Muscle of leg (tissue), 16 donors: ENCODE data around the gene FAM124B. TPM values are rescaled to one million over a fixed set of nuclear protein-coding genes. Genes with fewer than 3 reads are reported as not detected.

Source experiments
- DNase-seq: peaks from one replicate; pipeline ENCODE4 v3.0.0; 2013
- H3K27ac ChIP-seq: one replicate; pipeline ENCODE4 v1.5.1; 2013; ENCODE audit warnings: mild to moderate bottlenecking, low read length, control low read depth
- H3K27me3 ChIP-seq: one replicate; pipeline ENCODE4 v1.6.1; 2013; ENCODE audit warnings: low read length; ENCODE audit not compliant: control insufficient read depth, insufficient read depth
- H3K36me3 ChIP-seq: one replicate; pipeline ENCODE4 v1.6.1; 2013; ENCODE audit warnings: low read length; ENCODE audit not compliant: control insufficient read depth, insufficient read depth
- H3K4me1 ChIP-seq: one replicate; pipeline ENCODE4 v1.6.1; 2013; ENCODE audit warnings: low read length; ENCODE audit not compliant: control insufficient read depth, insufficient read depth
- H3K4me3 ChIP-seq: one replicate; pipeline ENCODE4 v1.5.1; 2013; ENCODE audit warnings: low read length, control low read depth
- H3K9me3 ChIP-seq: replicated peaks from 2 replicates; pipeline ENCODE4 v1.6.1; 2013; ENCODE audit warnings: low read depth, low read length; ENCODE audit not compliant: control insufficient read depth
- whole genome bisulfite sequencing: methylation state at CpG from one replicate; pipeline ENCODE4 v1.1.5; 2013; ENCODE audit warnings: missing lambda C conversion rate; ENCODE audit not compliant: insufficient coverage; 5-methylcytosine and 5-hydroxymethylcytosine counted together
- long read RNA-seq, 11 donors: transcript quantifications; one replicate each; lab custom pipeline, GENCODE V29; 2026
- polyA plus RNA-seq, 8 donors: library from polyadenylated mRNA; unstranded; fragments of 120-200 nt; gene quantifications; one replicate each; pipeline versions ENCODE4 v1.2.1 to v1.2.3, GENCODE V29; 2013; ENCODE audit warnings: inconsistent platforms in 1 of 8, low replicate concordance in 1 of 8; ENCODE audit not compliant: insufficient read length in 8 of 8, insufficient read depth in 1 of 8
- total RNA-seq: library from RNA; stranded (reverse); fragments of 120-200 nt; gene quantifications from one replicate; pipeline ENCODE4 v1.2.4, GENCODE V29; 2013

FAM124B gene
- 8.8 TPM for total RNA-seq
- 10 to 100 TPM in 1 of 8 donors, 1 to 10 TPM in 7; 6.8 to 10.0 (median 7.4) TPM for polyA plus RNA-seq
- long read RNA-seq, donor 1, partial matches to known transcripts: 0 of 1 reads
- long read RNA-seq, donor 1, other reads (novel, unspliced or antisense): 0 of 1 reads
- long read RNA-seq, donor 2: 0 reads
- long read RNA-seq, donor 3, transcript FAM124B-203 (2 exons, 2,509 nt): major isoform, 6 of 9 reads
- long read RNA-seq, donor 3, partial matches to known transcripts: 0 of 9 reads
- long read RNA-seq, donor 3, other reads (novel, unspliced or antisense): 0 of 9 reads
- long read RNA-seq, donor 4, partial matches to known transcripts: 0 of 2 reads
- long read RNA-seq, donor 4, other reads (novel, unspliced or antisense): 0 of 2 reads
- long read RNA-seq, donor 5, partial matches to known transcripts: 0 of 4 reads
- long read RNA-seq, donor 5, other reads (novel, unspliced or antisense): 0 of 4 reads
- long read RNA-seq, donor 6, partial matches to known transcripts: 0 of 4 reads
- long read RNA-seq, donor 6, other reads (novel, unspliced or antisense): 0 of 4 reads
- long read RNA-seq, donor 7, partial matches to known transcripts: 0 of 2 reads
- long read RNA-seq, donor 7, other reads (novel, unspliced or antisense): 0 of 2 reads
- long read RNA-seq, donor 8, transcript FAM124B-203 (2 exons, 2,509 nt): major isoform, 5 of 6 reads
- long read RNA-seq, donor 8, partial matches to known transcripts: 0 of 6 reads
- long read RNA-seq, donor 8, other reads (novel, unspliced or antisense): 0 of 6 reads
- long read RNA-seq, donor 9, transcript FAM124B-203 (2 exons, 2,509 nt): major isoform, 5 of 5 reads
- long read RNA-seq, donor 9, partial matches to known transcripts: 0 of 5 reads
- long read RNA-seq, donor 9, other reads (novel, unspliced or antisense): 0 of 5 reads
- long read RNA-seq, donor 10, partial matches to known transcripts: 0 of 4 reads
- long read RNA-seq, donor 10, other reads (novel, unspliced or antisense): 0 of 4 reads
- long read RNA-seq, donor 11, partial matches to known transcripts: 0 of 4 reads
- long read RNA-seq, donor 11, other reads (novel, unspliced or antisense): 0 of 4 reads

GRCh38 chr2:224401641-224402342 is at the start of gene FAM124B:
Gene FAM124B, minus strand, starts transcription at chr2:224402107. Its CDS starts 339 bp downstream, at chr2:224401768.
- Histone ChIP-seq H3K4me1 (peaks cover 9% of the 10 kb centered on the region), H3K27ac (peak within 1 kb of the TSS; percentile 70), H3K27me3 (no peaks in the 10 kb centered on the region), H3K9me3 (peaks cover 8% of the 10 kb centered on the region), H3K36me3 (no peaks in the 10 kb centered on the region), H3K4me3 (peak within 1 kb of the TSS; percentile 38)
- peak; percentile 94 for DNase-seq
- 30% methylated on average over 12 of the region's 19 CpGs for WGBS

- 37% methylated on average over 2 of the region's 4 CpGs for WGBS
- Histone ChIP-seq H3K4me3 (no peak overlapping the region), H3K27me3 (no peaks in the 10 kb centered on the region), H3K9me3 (no peaks in the 10 kb centered on the region), H3K36me3 (no peaks in the 10 kb centered on the region), H3K4me1 (no peaks in the 10 kb centered on the region), H3K27ac (no peak overlapping the region)
- peak; percentile 41 for DNase-seq
Observed at GRCh38 chr2:224449212-224450147, 47.6 kb upstream of the FAM124B start.

GRCh38 chr2:224448236-224448635 is 46.3 kb upstream of the FAM124B start:
- WGBS: 100% methylated on average over 1 of the region's 1 CpG
- no peaks in the 10 kb centered on the region for H3K27me3 ChIP-seq
- H3K9me3 ChIP-seq: no peaks in the 10 kb centered on the region
- no peak overlapping the region for H3K27ac ChIP-seq
- DNase-seq: no peak
- no peaks in the 10 kb centered on the region for H3K4me1 ChIP-seq
- no peak overlapping the region for H3K4me3 ChIP-seq
- H3K36me3 ChIP-seq: no peaks in the 10 kb centered on the region

- no peaks in the 10 kb centered on the region for H3K36me3 ChIP-seq
- no peak overlapping the region for H3K4me3 ChIP-seq
- no peaks in the 10 kb centered on the region for H3K27me3 ChIP-seq
- DNase-seq: no peak
- WGBS: 100% methylated on average over 2 of the region's 4 CpGs
- H3K27ac ChIP-seq: no peak overlapping the region
- H3K9me3 ChIP-seq: no peaks in the 10 kb centered on the region
- H3K4me1 ChIP-seq: peaks cover 6% of the 10 kb centered on the region
Observed at GRCh38 chr2:224444783-224445182, 42.9 kb upstream of the FAM124B start.

GRCh38 chr2:224444021-224444420 is 42.1 kb upstream of the FAM124B start:
- no peak overlapping the region for H3K4me3 ChIP-seq
- no CpG with 5 or more reads among the region's 5 CpGs for WGBS
- no peak overlapping the region for H3K27ac ChIP-seq
- no peaks in the 10 kb centered on the region for H3K9me3 ChIP-seq
- H3K27me3 ChIP-seq: no peaks in the 10 kb centered on the region
- H3K4me1 ChIP-seq: peaks cover 6% of the 10 kb centered on the region
- DNase-seq: no peak
- no peaks in the 10 kb centered on the region for H3K36me3 ChIP-seq

- no peak overlapping the region for H3K27ac ChIP-seq
- peak; percentile 50 for DNase-seq
- WGBS: 1% methylated on average over 74 of the region's 82 CpGs
Observed at GRCh38 chr2:224442071-224442967, 40.4 kb upstream of the FAM124B start.

GRCh38 chr2:224440988-224441387 is 39.1 kb upstream of the FAM124B start:
- no peak for DNase-seq
- Histone ChIP-seq H3K9me3 (no peaks in the 10 kb centered on the region), H3K4me1 (peaks cover 6% of the 10 kb centered on the region), H3K36me3 (no peaks in the 10 kb centered on the region), H3K27ac (no peak overlapping the region), H3K4me3 (no peak overlapping the region), H3K27me3 (no peaks in the 10 kb centered on the region)
- no CpG with 5 or more reads among the region's 5 CpGs for WGBS

More at GRCh38 chr2:224442071-224442967, 40.4 kb upstream of the FAM124B start:
- Histone ChIP-seq H3K9me3 (no peaks in the 10 kb centered on the region), H3K27me3 (no peaks in the 10 kb centered on the region), H3K36me3 (no peaks in the 10 kb centered on the region), H3K4me1 (peaks cover 6% of the 10 kb centered on the region), H3K4me3 (peak overlapping the region; percentile 42)

- no peaks in the 10 kb centered on the region for H3K27me3 ChIP-seq
- no peaks in the 10 kb centered on the region for H3K36me3 ChIP-seq
- H3K4me1 ChIP-seq: peaks cover 6% of the 10 kb centered on the region
- no peak overlapping the region for H3K4me3 ChIP-seq
- no peak for DNase-seq
- no peaks in the 10 kb centered on the region for H3K9me3 ChIP-seq
- H3K27ac ChIP-seq: no peak overlapping the region
Observed at GRCh38 chr2:224438726-224439125, 36.8 kb upstream of the FAM124B start.
